Measurements from ENCODE around the gene TMC4.

- TF ChIP-seq POLR2AphosphoS5 (IDR thresholded peaks at IDR 0.05; ENCODE audit: borderline replicate concordance, low read depth, low read length), result no peak
- TF ChIP-seq EZH2 (IDR thresholded peaks at IDR 0.05), result no peak
Measured at GRCh38 chr19:54191811-54192453, 19.0 kb upstream of the TMC4 start.

Data from SK-N-MC (cell line).